CD4-positive, alpha-beta T cell treated with Interleukin-21 for 1 hour (primary cell): ENCODE results near the gene MORN1.
"Not testable (repeated sequence)": the region's sequence is repeated elsewhere in the genome, so short reads cannot be mapped to it uniquely, and the experiment has no call there.

Experiments used
- DNase-seq: peaks from one replicate; pipeline ENCODE4 v3.0.0-alpha.2; 2020

Gene MORN1

GRCh38 chr1:2391041-2391930, at the start of gene MORN1, which contains the start of gene RER1:
TSS of gene MORN1 (minus strand) at chr1:2391554. CDS start at chr1:2391533, 21 bp downstream.
TSS of gene RER1 (plus strand) at chr1:2391841. CDS start at chr1:2395791, 3,950 bp downstream.
- DNase-seq = peak; percentile 99

GRCh38 chr1:2440346-2440745, 49.0 kb upstream of the MORN1 start:
- not testable (repeated sequence) for DNase-seq

GRCh38 chr1:2439369-2439768, 48.0 kb upstream of the MORN1 start:
- DNase-seq = no peak

GRCh38 chr1:2438641-2439040, 47.3 kb upstream of the MORN1 start:
- no peak for DNase-seq

GRCh38 chr1:2438038-2438437, 46.7 kb upstream of the MORN1 start:
- no peak for DNase-seq

GRCh38 chr1:2437617-2438016, 46.3 kb upstream of the MORN1 start:
- no peak for DNase-seq

GRCh38 chr1:2436876-2437275, 45.5 kb upstream of the MORN1 start:
- DNase-seq = no peak

GRCh38 chr1:2435746-2436355, 44.5 kb upstream of the MORN1 start:
- no peak for DNase-seq

GRCh38 chr1:2435091-2435490, 43.7 kb upstream of the MORN1 start:
- DNase-seq = no peak

- DNase-seq = no peak
These were observed 42.7 kb upstream of the MORN1 start for GRCh38 chr1:2433936-2434655.

- DNase-seq = no peak
These were observed 41.8 kb upstream of the MORN1 start for GRCh38 chr1:2433196-2433595.

GRCh38 chr1:2432441-2432844, 41.1 kb upstream of the MORN1 start:
- DNase-seq = no peak

GRCh38 chr1:2431518-2431917, 40.2 kb upstream of the MORN1 start:
- DNase-seq = no peak

- DNase-seq = no peak
These were observed 39.7 kb upstream of the MORN1 start for GRCh38 chr1:2431103-2431502.

GRCh38 chr1:2430592-2430973, 39.2 kb upstream of the MORN1 start:
- no peak for DNase-seq

- peak; percentile 14 for DNase-seq
These were observed 38.6 kb upstream of the MORN1 start for GRCh38 chr1:2429780-2430591.

- DNase-seq = no peak
These were observed 37.1 kb upstream of the MORN1 start for GRCh38 chr1:2428490-2428889.

GRCh38 chr1:2427976-2428375, 36.6 kb upstream of the MORN1 start:
- no peak for DNase-seq

- no peak for DNase-seq
These were observed 35.7 kb upstream of the MORN1 start for GRCh38 chr1:2427051-2427450.

- DNase-seq = no peak
These were observed 35.2 kb upstream of the MORN1 start for GRCh38 chr1:2426540-2426939.

- no peak for DNase-seq
These were observed 34.5 kb upstream of the MORN1 start for GRCh38 chr1:2425892-2426291.

GRCh38 chr1:2422523-2422922, 31.2 kb upstream of the MORN1 start:
- no peak for DNase-seq

GRCh38 chr1:2419416-2419815, 28.1 kb upstream of the MORN1 start:
- no peak for DNase-seq
